GM19395 (cell line): ENCODE data around the gene SSRP1.
A peak's percentile ranks its signal among the peaks of the same experiment; 100 is the strongest.
"Not testable (repeated sequence)": the region's sequence is repeated elsewhere in the genome, so short reads cannot be mapped to it uniquely, and the experiment has no call there.

Experiments
- ATAC-seq: cut with Tn5 transposase; IDR thresholded peaks from one replicate; pipeline ENCODE4 v1.9.1; 2021; ENCODE audit warnings: mild to moderate bottlenecking, moderate library complexity; ENCODE audit not compliant: unreplicated experiment

SSRP1 gene

DNA sequence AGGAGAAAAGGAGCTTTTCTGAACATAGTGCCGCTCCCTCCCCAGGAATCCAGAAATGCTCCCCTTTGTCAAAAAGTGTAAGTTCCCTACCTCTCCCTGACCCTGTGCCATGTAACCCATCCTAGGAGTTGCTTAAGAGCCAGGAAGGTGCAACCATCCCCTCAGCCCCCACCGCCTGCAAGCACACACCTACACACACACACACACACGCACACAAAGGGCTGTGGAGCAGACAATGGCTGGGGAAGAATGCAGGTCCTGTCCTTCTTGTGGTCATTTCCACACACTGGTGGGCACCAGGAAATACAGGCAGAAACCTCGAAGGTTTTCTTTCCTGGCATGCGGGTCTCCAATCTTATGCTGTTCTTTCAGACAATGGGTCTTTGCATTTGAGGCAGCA is 3.6 kb upstream of the SSRP1 start:
- ATAC-seq: no peak

DNA sequence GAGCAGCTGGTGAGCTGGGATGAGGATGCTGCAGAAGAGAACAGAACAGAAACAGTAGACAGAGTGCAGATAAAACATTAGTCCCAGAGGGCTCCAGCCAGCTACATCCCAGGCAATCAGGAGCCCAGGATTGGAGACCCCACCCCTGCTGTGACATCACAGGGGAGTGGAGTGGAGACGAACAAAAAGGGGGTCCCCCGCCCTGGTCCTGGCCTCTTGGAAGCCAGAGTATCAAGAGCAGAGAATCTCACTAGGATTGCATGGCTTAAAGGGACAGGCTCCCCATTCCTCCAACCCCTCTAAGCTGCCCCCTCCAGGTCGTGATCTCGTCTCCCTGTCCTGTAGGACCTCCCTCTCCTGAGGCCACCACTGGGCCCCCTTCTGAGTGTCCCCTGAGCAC is 2.5 kb upstream of the SSRP1 start, which contains the start of gene P2RX3:
Gene P2RX3, plus strand, starts transcription at position 211 of the 400 bp plus-strand sequence. CDS start 199 bp downstream, outside the sequence.
- ATAC-seq: no peak

DNA sequence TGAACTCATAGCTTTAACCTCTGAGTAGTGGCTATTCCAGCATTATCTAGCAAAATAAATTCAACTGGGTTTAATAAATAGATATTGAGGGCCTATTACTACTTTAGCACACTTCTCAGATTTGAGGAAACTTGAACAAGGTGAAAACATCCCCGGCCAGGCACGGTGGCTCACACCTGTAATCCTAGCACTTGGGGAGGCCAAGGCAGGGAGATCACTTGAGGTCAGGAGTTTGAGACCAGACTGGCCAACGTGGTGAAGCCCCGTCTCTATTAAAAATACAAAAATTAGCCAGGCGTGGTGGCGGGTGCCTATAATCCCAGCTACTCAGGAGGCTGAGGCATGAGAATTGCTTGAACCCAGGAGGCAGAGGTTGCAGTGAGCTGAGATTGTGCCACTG is 1.2 kb upstream of the SSRP1 start:
- not testable (repeated sequence) for ATAC-seq

DNA sequence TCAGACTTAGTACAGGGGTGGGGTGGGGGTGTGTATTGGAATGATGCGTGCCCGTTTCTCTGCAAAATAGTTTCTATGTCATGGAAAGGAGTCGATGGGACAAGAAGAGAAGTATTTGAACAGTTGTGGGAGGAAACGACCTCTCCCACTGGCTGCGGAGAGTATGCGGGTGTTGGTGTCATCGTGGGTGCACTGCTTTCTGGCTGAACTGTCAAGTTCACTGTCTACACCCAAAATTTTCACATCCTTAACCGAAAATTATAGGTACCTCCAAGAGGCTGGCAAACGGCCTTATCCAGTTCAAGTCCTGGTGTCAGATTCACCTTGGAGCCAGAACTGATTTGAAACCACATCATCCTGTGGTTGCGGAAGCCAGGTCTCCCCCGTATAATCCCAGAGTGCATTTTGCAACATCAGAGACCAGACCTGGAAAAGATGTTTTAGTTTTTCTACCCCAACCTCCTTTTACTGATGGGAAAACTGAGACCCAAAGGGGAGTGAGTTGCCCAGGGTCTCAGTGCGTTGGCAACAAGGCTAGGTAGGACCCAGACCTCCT is 497 bp upstream of the SSRP1 start:
- ATAC-seq: no peak

DNA sequence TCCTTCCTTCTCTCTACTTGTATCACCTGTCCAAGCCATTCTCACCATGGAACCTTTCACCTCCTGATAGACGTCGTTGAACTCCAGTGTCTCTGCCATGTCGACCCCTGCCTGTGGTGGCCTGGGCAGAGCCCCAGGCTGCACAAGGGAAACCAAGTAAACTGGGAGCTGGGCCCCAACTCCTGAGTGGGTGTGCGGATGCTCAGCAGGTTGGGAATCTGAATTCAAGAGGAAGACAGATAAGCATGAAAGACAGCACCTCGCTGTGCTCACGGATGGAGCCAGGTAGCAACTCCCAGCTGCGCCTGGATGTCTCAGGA is 709 bp downstream of the SSRP1 start:
- peak; percentile 10 for ATAC-seq

DNA sequence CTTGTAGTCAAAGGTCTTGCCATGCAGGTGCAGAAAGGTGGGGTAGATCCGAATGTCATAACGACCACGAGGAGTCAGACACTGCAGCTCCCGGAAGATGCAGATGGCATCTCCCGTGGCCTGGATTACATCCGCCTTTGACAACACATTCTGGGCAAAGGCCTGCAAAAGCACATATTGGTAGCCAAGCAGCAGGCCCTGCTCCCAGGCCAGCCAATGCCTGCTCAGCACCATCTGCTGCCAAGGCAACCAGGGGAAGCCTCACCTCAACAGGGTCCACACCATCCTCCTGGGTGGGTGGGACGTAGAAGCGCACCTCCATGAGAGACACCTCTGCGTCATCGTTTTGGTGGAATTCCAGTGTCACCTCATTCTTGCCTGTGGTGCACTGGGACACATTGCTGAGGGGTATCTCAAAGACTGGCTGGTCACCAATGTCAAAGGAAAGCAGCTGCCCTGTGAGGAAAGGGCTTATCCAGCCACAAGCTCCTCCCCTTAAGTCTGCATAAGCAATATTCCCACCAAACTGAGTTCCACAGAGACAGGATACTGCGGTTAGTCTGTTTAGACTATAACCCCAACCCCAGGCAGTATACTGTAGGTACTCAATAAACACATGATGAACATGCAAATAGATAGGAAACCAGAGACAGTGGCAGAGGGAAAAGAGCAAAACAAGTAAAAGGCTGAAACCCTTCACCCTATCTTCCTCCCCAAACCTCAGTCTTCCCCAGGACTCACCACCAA is 2.8 kb downstream of the SSRP1 start:
- no peak for ATAC-seq

DNA sequence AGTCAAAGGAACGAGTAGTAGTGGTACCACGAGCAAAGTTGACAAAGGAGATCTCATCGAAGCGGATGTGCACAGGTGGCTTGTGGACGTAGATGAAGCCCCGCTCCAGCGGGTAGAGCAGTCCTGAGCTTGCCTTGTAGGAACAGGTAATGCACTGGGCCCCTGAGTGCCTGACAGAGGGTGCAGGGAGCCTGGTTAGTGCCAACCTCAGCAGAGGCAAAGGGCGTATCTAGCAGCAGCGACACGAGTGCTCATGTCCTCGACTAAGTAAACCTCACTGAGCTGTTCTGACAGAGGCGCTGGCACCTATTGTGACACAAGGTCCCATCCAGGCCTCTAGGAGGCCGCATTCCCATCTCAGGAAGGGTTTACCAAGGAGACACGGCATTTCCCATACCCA is 4.0 kb downstream of the SSRP1 start:
- ATAC-seq: no peak

DNA sequence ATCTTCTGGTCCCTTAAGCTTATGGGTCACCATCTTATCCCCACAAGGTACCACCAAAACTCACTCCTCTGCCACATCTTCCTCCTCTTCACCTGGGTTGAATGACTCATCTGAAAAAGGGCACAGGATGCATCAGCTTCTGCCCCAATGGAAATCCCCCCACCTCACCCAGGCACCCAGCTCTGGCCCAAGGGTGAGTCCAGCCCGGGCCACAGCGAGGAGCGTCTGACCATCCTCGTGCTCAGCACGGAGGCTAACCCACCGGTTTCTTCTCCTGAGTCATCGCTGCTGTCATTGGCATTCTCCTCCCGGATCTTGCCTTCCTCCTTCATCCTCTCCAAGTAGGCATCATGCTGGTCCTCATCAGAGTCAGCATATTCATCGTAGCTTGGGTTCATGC is 5.7 kb downstream of the SSRP1 start:
- ATAC-seq: no peak

DNA sequence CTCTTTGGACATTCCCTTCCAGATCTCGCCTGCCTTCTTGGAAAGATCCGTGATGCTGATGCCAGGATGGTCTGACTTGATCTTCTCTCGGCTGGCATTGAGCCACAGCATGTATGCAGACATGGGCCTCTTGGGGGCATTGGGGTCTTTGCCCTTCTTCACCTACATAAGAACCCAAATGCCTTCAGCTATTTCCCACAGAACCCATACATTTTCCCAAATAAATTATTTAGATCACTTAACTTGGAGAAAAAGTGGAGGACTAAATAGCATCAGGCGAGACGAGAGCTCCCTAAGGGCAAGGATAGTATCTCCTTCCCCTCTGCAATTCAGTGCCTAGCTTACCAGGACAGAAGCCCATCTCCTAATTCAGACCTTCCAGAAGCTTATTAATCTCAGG is 8.0 kb downstream of the SSRP1 start:
- ATAC-seq: no peak

DNA sequence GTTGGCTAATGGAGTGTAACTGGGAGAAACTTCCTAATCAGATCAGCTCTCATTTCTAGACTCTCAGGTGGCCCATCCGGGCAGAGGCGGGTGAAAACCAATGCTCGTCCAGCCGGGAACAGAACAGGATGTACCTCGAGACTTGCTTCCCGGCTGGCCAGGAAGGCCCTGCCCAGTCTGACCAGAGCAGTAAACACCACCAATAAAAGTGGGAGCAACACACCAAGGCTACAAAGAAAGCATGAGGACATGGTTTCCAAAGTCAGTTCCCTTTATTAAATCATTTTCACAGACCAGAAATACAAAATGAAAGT is 10.0 kb downstream of the SSRP1 start:
- peak; percentile 4 for ATAC-seq

DNA sequence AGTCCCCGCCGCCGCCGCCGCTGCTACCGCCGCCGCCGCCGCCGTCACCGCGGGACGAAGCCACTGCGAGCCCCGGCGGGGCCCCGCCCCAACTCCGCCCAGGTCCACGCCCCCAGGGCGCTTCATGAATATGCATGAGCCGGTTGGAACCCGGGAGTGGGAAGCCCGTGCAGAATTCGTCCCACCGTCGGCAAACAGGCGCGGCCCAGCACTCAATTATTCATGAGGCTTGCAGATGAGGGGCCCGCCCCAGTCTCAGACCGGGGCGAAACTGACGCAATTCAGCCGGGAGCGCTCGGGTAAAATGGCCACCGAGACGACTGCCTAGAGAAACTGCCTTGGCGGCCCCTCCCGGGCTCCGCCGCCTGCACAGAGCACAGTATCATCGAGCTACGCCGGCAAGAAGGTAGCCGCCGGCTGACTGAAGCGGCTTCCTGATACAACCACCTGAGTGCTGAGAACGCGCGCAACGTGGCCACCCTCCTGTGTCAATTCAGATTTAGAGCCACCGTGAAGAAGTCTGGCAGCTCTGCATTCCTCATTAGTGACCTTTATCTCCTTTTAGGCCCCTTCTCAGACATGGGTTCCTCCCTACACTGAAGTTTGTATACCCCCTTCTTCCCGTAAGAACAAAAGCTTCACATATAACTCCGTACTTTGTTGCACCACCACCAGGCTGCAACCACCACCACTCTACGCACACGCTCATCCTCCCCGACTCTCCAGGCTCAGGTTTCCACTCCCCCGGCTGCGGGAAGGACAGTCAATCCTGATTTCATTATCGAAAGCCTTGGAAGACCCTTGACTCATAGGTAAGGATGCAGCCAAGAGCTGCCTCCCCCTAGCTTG is 10.6 kb downstream of the SSRP1 start, which contains the start of gene TNKS1BP1:
Gene TNKS1BP1, minus strand, starts transcription at position 67 of the 849 bp plus-strand sequence. CDS start 3,067 bp downstream, outside the sequence.
- peak; percentile 93 for ATAC-seq

DNA sequence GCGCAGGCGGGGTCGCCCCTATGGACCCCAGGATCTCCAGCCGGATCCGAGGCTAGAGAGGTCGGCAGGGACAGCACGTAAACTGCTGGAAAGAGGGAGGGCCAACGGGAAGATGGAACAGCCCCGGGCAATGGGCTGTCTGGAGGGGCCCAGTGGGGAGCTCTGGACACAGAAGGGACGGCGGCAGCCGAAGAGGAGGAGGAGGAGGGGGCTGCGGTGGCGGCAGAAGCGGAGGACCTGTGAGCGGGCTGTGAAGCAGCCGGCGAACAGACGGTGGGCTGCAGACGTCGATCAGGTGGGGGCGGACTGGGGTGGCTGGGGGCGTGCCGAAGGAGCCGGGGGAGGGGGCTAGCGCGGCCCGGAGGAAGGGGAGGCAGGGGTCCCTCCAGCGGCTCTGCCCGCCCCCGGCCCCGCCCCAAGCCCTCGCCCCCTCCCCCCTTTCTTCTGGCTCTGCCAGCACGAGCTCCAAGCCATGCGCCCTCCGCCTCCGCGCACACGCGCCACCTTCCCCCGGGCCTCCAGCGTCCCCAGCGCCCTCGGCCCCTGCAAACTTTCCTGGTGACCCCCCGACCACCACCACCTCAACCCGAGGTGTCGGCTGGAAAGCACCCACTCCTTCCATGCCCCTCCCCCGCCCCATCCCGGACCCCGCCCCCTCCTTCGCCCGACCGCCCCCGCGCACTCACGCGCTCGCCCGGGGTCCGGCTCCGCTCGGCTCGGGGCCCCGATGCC is 11.4 kb downstream of the SSRP1 start:
- ATAC-seq: peak; percentile 10

DNA sequence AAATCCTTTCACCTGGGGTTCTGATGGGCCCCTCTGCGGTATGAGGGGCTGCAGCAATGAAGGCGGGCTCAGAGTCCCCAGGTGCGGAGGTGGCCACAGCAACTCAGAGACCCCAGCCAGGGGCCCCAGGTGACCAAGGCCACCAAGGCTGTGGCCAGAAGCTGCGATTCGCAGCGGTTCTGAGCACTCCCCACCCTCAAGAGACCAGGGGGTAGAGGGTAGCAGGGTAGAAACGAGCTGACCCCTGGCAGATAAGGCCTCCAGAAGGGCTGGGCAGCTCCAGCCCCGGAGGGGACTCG is 11.9 kb downstream of the SSRP1 start:
- no peak for ATAC-seq

DNA sequence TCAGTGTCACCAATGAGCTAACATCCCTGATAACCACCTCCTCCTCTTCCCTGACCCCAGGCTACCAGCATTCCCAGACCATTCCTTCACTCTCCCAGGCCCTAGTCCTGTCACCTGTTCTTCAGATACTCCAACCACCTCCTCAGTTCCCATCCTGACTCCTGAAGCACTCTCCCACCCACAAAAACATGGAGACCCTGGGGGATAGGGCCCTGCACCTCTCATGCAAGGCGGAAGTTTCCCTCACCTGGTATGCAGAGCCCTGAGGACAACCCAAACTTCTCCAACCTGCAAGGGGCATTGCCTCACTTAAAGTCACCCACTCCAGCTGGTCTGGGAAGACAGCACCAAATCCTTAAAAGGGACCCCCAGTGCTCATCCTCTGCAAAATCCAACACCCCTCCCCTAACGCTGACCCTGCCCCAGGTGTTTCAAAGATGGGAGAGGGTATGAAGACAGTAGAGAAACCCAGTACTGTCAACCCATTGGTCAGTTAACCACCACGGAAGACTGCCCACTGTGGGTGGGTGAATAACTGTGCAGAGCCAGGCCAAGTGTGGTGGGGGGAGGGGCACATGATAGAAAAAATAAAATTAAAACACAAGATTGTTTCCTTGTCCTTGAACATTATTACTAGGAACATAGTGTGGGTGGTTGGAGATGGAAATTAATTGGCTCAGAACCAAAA is 12.4 kb downstream of the SSRP1 start:
- ATAC-seq: no peak

DNA sequence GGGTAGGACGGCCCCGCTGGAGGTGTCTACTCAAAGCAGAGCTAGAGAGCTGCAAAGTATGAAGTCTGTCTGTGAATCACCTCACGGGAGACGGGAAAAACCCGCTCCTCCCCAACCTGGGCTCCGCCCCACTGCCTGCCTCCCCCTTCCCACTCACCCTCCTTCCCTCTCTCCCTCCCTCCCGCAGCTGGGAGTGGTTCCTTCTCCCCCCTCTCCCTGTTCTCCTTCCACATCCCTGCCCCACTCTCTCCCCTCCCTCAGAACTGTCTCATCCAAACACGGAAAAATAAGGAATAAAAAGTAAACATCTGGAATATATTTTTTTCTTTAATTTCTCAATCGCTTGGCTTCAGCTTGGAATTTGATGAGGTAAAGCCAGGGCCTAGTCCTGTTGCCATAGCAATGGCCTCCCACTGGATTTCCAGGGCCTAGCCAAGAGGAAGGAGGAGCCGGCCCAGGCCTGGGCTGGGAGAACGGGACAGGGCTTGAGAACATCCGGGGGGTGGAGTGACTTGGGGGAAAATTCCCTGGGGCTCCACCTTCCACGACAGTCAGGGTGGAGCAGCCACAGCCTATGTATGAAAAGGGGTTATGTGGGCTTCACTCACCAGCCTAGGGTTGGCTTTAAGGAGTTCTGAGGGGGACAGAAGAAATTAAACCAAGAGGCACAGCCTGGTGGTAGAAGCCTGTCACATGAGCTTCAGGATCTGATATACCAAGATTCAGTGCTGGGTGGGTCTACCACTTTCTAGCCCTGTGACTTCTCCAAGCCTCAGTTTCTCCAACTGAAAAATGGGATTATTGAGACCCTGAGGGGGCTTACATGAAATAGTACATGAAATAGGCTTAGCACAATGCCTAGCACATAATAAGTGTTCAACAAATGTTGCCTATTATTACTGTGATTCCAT is 13.2 kb downstream of the SSRP1 start:
- no peak for ATAC-seq

DNA sequence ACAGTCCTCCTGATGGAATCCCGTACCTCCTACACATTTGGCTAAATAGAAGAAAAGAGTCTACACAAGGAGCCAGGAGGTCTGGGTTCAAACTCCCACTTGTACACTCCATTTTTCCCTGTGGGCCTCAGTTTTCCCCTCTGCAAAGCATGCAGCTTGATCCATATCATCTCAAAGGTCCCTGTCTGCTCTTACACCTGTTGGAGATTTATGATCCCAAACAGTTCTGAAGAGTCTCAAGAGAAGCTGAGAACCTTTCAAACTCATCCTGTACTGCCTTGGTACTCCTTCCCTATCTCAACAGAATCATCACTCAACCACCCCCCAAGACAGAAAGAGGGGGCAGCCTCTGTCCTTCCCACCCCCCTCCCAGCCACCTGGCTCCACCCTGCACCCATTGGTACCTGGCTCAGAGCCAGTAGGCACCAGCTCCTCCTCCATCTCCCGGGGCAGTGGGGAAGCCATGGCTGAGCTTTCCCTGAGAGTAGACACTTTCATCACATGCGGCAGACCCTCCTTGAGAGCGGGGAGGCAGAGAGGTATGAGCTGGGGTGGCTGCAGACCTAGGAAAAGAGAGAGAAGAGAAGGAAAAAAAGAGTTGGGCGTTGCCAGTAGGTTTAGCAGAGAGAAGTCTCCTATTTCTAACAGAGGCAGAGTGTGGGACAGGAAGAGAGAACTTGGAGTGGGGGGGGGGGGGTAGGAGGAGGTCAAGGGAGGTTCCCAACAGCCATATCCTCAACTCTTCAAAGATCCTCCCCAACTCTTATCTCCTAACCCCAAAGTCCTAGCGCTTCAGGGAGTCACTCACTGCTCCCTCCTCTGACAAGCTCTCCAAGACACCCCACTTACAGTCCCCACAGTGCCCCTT is 14.1 kb downstream of the SSRP1 start:
- ATAC-seq: no peak

DNA sequence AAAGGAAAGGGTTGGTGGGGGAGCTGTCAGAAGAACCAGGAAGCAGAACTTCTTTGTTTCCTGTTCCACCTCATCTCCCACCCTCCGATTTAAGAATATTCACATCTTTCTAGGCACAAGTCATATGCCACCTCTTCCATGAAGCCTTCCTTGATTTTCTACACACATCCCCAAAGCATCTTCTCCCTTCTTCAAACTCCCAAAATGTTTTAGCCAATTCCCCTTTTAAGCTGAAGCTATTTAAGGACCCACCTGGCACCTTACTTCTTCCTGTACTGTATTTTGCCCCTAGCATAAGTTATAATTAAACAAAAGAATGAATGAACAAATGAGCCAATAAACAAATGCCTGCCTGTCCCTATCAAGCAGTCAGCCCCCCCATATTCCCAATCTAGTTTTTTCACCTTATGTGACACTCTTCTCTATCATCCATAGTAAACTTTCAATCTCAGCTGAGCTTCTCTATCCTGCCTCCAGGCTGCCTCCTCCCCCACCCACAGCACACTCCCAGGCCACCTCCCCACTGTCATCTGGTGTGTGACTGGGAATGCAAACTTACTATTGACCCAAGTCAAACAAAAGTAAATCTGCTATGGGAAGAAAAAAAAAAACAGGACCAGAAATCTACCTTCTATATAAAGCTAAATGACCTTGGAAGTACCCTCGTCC is 14.8 kb downstream of the SSRP1 start:
- ATAC-seq: no peak

DNA sequence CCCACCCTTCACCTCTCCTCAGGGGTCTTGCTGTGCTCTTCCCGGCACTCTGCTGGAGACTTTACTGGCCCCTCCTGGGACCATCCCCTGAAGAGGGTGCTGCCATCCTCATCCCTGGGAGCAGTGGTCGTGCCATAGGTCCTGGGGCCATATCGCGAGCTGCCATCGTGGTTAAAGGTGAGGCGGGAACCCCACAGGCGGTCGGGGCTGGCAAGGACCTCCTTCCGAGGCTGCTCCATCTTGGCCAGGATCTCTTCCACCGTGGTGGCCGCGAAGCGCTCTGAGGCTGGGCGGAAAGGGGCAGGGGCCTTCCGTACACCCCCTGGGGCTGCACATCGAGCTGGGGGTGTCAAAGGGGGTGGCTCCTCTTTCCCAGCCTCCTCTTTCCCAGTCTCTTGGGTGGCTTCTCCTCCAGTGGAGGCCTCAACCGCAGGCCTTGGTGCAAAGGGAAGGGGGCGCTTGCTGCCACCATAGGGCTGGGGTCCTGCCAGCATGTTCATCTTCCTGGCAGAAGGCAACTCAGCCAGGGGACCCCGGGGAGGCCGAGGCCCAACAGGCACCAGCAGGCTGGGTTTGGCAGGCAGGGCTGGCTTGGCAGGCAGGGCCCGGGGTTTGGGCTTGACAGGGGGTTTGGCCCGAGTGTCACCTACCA is 15.5 kb downstream of the SSRP1 start:
- no peak for ATAC-seq
